Thyroid gland (tissue), 4 donors: ENCODE results near the gene LTBR.

ENCODE experiments used
- POLR2A ChIP-seq, 2 donors: fragments of 450-650 bp; IDR thresholded peaks; one replicate each; pipeline ENCODE4 v1.6.1; 2017; ENCODE audit warnings: antibody characterized with exemption in 2 of 2, mild to moderate bottlenecking in 2 of 2, moderate library complexity in 1 of 2
- TF ChIP-seq, protein P1 (sequence below), 6 experiments: fragments of 200-600 bp in 3 of 6; fragments of 450-650 bp in 3 of 6; sonication (generic) in 3 of 6; IDR thresholded peaks; one replicate each; pipeline ENCODE4 v1.5.1; 2016 to 2019; ENCODE audit warnings: antibody characterized with exemption in 6 of 6, mild to moderate bottlenecking in 2 of 6, inconsistent platforms in 1 of 6, moderate library complexity in 1 of 6

DNA sequence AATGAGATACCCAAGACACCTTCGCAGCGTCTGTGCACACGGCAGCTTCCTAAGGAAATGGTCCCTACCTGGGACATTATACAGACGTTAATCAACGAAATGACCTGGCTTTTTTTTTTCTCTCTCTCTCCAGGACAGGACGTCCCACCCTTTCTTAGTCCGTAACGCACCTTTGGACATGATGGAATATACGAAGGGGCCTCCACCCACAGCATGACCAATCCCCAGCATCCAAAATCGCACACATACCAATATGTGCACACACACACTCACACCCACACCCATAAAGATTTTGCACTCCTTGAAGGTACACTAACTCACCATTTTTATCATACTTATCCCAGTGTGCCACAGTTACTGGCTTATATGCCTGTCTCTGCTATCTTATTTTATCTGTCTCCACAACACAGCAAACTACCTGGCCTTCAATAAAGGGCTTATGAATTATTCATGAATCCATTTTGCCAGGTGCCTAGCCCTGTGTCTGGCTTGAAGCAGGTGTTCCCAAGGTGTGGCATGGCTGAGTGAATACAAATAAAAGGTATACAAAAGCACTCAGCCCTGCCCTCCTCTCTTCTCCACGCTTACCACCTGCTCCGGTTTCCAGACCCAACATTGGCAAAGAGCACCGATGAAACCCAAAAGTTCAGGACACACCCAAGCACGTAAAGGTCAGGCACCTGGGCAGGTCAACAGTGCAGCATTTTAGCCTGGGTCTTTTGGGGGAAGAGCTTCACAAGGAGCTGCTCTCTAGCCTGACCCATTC is 10.8 kb upstream of the LTBR start:
- TF ChIP-seq, protein P1, sequence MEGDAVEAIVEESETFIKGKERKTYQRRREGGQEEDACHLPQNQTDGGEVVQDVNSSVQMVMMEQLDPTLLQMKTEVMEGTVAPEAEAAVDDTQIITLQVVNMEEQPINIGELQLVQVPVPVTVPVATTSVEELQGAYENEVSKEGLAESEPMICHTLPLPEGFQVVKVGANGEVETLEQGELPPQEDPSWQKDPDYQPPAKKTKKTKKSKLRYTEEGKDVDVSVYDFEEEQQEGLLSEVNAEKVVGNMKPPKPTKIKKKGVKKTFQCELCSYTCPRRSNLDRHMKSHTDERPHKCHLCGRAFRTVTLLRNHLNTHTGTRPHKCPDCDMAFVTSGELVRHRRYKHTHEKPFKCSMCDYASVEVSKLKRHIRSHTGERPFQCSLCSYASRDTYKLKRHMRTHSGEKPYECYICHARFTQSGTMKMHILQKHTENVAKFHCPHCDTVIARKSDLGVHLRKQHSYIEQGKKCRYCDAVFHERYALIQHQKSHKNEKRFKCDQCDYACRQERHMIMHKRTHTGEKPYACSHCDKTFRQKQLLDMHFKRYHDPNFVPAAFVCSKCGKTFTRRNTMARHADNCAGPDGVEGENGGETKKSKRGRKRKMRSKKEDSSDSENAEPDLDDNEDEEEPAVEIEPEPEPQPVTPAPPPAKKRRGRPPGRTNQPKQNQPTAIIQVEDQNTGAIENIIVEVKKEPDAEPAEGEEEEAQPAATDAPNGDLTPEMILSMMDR (IDR thresholded peaks at IDR 0.05) = no peak
- peak in 1 of 2 donors; percentile 75 for TF ChIP-seq POLR2A (IDR thresholded peaks at IDR 0.05)
